Measurements from ENCODE around the gene ZNF667. TPM values are rescaled to one million over a fixed set of nuclear protein-coding genes. Genes with fewer than 3 reads are reported as not detected.

The ZNF667 gene
- 3.6 and 6.3 TPM in 2 replicates for total RNA-seq

GRCh38 chr19:56476651-56477428, at the start of gene ZNF667:
ZNF667 (minus strand) TSS chr19:56477345; CDS start chr19:56462370, 14,975 bp downstream.

GRCh38 chr19:56507446-56508289, 30.5 kb upstream of the ZNF667 start, which contains the start of gene ZNF471:
ZNF471 (plus strand) TSS chr19:56507855; CDS start chr19:56511572, 3,717 bp downstream.

GRCh38 chr19:56403764-56404704, 73.1 kb downstream of the ZNF667 start, which contains the start of gene ZNF583:
ZNF583 (plus strand) TSS chr19:56404332; CDS start chr19:56407115, 2,783 bp downstream.

GRCh38 chr19:56393119-56394012, 83.8 kb downstream of the ZNF667 start, which contains the start of gene ZNF582:
ZNF582 (minus strand) TSS chr19:56393534; CDS start chr19:56391752, 1,782 bp downstream.

Other genes starting within 250 kb of the ZNF667 start
- not detected in 2 replicates for gene EDDM13, start 204.6 kb downstream of the ZNF667 start, total RNA-seq
- gene ZSCAN5A, start 162.5 kb downstream of the ZNF667 start, total RNA-seq, result 6.0 and 6.7 TPM in 2 replicates
- gene ZNF582, start 83.8 kb downstream of the ZNF667 start, total RNA-seq, result 2.0 and 2.8 TPM in 2 replicates
- 4.0 and 9.2 TPM in 2 replicates for gene ZNF583, start 73.0 kb downstream of the ZNF667 start, total RNA-seq
- gene ZNF471, start 30.5 kb upstream of the ZNF667 start, total RNA-seq, result 3.3 and 4.7 TPM in 2 replicates
- 5.5 and 6.6 TPM in 2 replicates for gene ZFP28, start 61.6 kb upstream of the ZNF667 start, total RNA-seq
- 5.7 and 7.9 TPM in 2 replicates for gene ZNF470, start 90.1 kb upstream of the ZNF667 start, total RNA-seq
- 4.4 and 6.1 TPM in 2 replicates for gene ZNF71, start 118.0 kb upstream of the ZNF667 start, total RNA-seq
- 0.09 and 0.14 TPM in 2 replicates for gene SMIM17, start 165.8 kb upstream of the ZNF667 start, total RNA-seq
- gene ZNF835, start 194.4 kb upstream of the ZNF667 start, total RNA-seq, result 0.18 and 0.28 TPM in 2 replicates

Data from smooth muscle cell of bladder (primary cell).